Loucy (cell line): ENCODE results near the gene SEC63.

Experiments
- CTCF ChIP-seq: fragments of 200-600 bp; sonication (generic); conservative IDR thresholded peaks from 2 replicates; pipeline ENCODE4 v1.5.1; 2014; ENCODE audit warnings: mild to moderate bottlenecking, antibody characterized with exemption, low read length
- EZH2phosphoT487 ChIP-seq: fragments of 200-600 bp; IDR thresholded peaks from 2 replicates; pipeline ENCODE4 v1.6.1; 2018; ENCODE audit warnings: antibody characterized with exemption, mild to moderate bottlenecking, moderate library complexity, borderline replicate concordance

DNA sequence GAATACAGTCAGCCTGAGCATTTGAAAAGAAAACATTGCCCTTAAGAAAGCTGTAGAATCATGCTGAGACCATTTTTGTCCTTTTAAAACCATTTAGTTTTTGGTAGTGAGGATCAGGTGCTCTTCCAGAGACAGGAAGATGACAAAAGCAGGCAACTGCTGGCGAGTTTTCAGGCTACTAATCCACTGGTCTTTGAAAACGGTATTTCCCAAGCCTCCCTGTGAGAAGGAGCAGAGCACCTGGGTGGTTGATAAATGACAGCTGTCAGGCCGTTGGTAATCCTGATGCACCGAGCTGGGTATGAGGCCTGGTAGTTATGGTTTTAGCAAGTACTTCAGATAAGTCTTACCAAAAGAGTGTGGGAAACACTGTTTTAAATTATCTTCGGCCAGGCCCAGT is 10.1 kb upstream of the SEC63 start:
- TF ChIP-seq CTCF (no peak), EZH2phosphoT487 (no peak)
